ENCODE data around the gene PSMD3. TPM values are rescaled to one million over a fixed set of nuclear protein-coding genes. Genes with fewer than 3 reads are reported as not detected.
"Not testable (repeated sequence)": the region's sequence is repeated elsewhere in the genome, so short reads cannot be mapped to it uniquely, and the experiment has no call there.

Gene PSMD3
- total RNA-seq, 4 donors from 2014 or later: 106 to 154 (median 129) TPM

- no peak for TF ChIP-seq POLR2A (IDR thresholded peaks at IDR 0.05)
- TF ChIP-seq, protein P1, sequence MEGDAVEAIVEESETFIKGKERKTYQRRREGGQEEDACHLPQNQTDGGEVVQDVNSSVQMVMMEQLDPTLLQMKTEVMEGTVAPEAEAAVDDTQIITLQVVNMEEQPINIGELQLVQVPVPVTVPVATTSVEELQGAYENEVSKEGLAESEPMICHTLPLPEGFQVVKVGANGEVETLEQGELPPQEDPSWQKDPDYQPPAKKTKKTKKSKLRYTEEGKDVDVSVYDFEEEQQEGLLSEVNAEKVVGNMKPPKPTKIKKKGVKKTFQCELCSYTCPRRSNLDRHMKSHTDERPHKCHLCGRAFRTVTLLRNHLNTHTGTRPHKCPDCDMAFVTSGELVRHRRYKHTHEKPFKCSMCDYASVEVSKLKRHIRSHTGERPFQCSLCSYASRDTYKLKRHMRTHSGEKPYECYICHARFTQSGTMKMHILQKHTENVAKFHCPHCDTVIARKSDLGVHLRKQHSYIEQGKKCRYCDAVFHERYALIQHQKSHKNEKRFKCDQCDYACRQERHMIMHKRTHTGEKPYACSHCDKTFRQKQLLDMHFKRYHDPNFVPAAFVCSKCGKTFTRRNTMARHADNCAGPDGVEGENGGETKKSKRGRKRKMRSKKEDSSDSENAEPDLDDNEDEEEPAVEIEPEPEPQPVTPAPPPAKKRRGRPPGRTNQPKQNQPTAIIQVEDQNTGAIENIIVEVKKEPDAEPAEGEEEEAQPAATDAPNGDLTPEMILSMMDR (IDR thresholded peaks at IDR 0.05): no peak
- no peak overlapping the region for H3K4me3 ChIP-seq (ENCODE audit: low read depth, poor library complexity, severe bottlenecking)
- intact Hi-C loops (cut with DNase I; ENCODE audit: low total_unique reads): no loop called here
- DNase-seq (ENCODE audit: low spot score in 2 of 2): no peak
- 69 to 76% methylated on average over 15 of the region's 15 CpGs for WGBS, 2 donors
Measured at GRCh38 chr17:39946551-39947330, 33.9 kb upstream of the PSMD3 start.

DNA sequence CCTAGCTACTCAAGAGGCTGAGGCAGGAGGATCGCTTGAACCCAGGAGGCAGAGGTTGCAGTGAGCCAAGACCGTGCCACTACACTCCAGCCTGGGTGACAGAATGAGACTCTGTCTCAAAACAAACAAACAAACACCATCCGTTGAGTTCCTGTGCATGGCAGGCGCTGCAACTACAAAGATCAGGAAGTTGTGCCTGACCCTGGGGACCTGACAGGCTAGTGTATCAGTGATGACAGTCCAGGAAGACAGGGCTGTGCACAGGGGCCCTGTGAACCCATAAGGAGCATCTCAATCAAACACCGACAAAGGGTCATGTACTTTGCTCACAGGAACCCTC lies 32.1 kb upstream of the PSMD3 start:
- 89 to 90% methylated on average over 5 of the region's 5 CpGs for WGBS, 2 donors
- intact Hi-C loops (cut with DNase I; ENCODE audit: low total_unique reads); DNase-seq (ENCODE audit: low spot score in 2 of 2); H3K4me3 ChIP-seq (ENCODE audit: low read depth, poor library complexity, severe bottlenecking): not testable (repeated sequence)

DNA sequence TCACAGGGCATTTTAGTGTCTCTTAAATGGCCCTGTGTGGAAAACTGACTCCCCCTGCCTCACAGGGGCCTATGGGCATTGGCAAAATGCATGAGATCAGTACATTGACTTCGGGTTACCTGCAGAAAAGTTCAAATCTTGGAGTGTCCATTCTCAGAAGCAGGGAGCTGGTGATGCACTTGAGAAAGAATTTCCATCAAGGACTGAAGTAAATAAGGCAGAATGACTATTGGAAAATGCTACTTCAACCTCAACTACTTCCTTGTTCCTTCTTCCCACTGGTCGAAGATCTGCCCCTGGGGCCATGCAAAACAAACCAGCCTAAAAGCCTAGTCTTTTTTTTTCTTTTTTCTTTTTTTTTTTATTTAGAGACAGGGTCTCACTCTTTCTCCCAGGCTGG lies 31.6 kb upstream of the PSMD3 start:
- intact Hi-C loops (cut with DNase I; ENCODE audit: low total_unique reads): no loop called here
- TF ChIP-seq, protein P1 (IDR thresholded peaks at IDR 0.05): no peak
- TF ChIP-seq POLR2A (IDR thresholded peaks at IDR 0.05): no peak
- DNase-seq (ENCODE audit: low spot score in 2 of 2): no peak
- 87% methylated on average over 2 of the region's 2 CpGs for WGBS, 2 donors
- H3K4me3 ChIP-seq (ENCODE audit: low read depth, poor library complexity, severe bottlenecking): no peak overlapping the region

GRCh38 chr17:39950871-39951348 lies 29.7 kb upstream of the PSMD3 start:
- TF ChIP-seq POLR2A (IDR thresholded peaks at IDR 0.05): no peak
- TF ChIP-seq, protein P1 (IDR thresholded peaks at IDR 0.05): no peak
- WGBS, 2 donors: 52 to 60% methylated on average over 5 of the region's 5 CpGs
- intact Hi-C loops (cut with DNase I; ENCODE audit: low total_unique reads): no loop called here
- DNase-seq (ENCODE audit: low spot score in 2 of 2): no peak
- no peak overlapping the region for H3K4me3 ChIP-seq (ENCODE audit: low read depth, poor library complexity, severe bottlenecking)

- no peak for DNase-seq (ENCODE audit: low spot score in 2 of 2)
- intact Hi-C loops (cut with DNase I; ENCODE audit: low total_unique reads): no loop called here
- WGBS, 2 donors: 59% methylated on average over 22 of the region's 22 CpGs
- H3K4me3 ChIP-seq (ENCODE audit: low read depth, poor library complexity, severe bottlenecking): no peak overlapping the region
- TF ChIP-seq, protein P1 (IDR thresholded peaks at IDR 0.05): no peak
- no peak for TF ChIP-seq POLR2A (IDR thresholded peaks at IDR 0.05)
Measured at GRCh38 chr17:39951924-39952679, 28.5 kb upstream of the PSMD3 start.

DNA sequence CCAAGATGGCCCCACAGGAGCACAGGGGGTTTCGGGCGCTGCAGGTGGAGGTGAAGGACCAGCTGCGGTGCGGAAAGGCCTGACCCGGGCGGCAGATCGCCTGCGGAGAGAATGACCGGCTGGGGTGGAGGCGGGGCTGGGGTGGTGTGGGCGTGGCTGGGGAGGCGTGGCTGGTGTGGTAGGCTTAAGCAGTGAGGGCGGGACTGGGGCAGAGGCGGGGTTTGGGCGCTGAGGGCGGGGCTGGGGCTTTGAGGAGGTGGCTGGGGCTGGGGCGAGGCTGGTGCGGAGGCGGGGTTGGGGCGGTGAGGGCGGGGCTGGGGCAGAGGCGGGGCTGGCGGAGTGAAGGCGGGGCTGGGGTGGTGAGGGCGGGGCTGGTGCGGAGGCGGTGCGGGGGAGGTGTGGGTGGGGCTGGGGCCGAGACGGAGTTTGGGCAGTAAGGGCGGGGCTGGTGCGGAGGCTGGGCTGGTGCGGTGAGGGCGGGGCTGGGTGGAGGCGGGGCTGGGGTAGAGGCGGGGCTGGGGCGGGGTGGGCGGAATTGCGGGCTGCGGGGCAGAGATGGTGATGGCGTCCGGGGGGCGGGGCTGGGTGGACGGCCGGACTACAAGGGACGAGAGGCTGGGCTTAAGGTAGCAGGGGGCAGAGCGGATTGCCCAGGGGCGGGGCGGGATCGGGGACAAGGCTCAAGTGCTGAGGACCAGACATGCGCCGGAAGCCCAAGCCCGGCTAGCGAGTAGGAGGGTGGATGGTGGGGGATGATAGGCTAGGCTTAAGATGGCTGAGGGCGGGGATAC lies 27.7 kb upstream of the PSMD3 start:
- DNase-seq (ENCODE audit: low spot score in 2 of 2): peak; percentile 96 to 100
- WGBS, 2 donors: 1 to 2% methylated on average over 31 to 32 of the region's 55 CpGs
- H3K4me3 ChIP-seq (ENCODE audit: low read depth, poor library complexity, severe bottlenecking): no peak overlapping the region
- intact Hi-C loops (cut with DNase I; ENCODE audit: low total_unique reads): no loop called here
- no peak for TF ChIP-seq POLR2A (IDR thresholded peaks at IDR 0.05)
- TF ChIP-seq, protein P1 (IDR thresholded peaks at IDR 0.05): no peak
